Natural killer cell (primary cell): ENCODE results near the gene UGT1A3. TPM values are rescaled to one million over a fixed set of nuclear protein-coding genes. Genes with fewer than 3 reads are reported as not detected.

Source experiments
- ATAC-seq, 3 donors: fragments of 150-1000 bp in 2 of 3; fragments of 200-7000 bp in 1 of 3; cut with Tn5 transposase; 1 replicate in 1 of 3; 2 replicates in 2 of 3; pipeline ENCODE4 v1.10.0; 2021; ENCODE audit warnings: mild to moderate bottlenecking in 2 of 3, moderate library complexity in 2 of 3
- DNase-seq, 2 donors: peaks; one replicate each; pipeline versions ENCODE4 v3.0.0 to v3.0.0-alpha.2; 2013 to 2021; ENCODE audit warnings: mixed read lengths in 1 of 2
- H3K27ac ChIP-seq: one replicate; pipeline ENCODE4 v1.5.1; 2013; ENCODE audit warnings: mild to moderate bottlenecking, low read length
- H3K27me3 ChIP-seq: one replicate; pipeline ENCODE4 v1.6.1; 2013; ENCODE audit warnings: low read length; ENCODE audit not compliant: control insufficient read depth, insufficient read depth
- H3K36me3 ChIP-seq: one replicate; pipeline ENCODE4 v1.6.1; 2013; ENCODE audit warnings: low read length; ENCODE audit not compliant: control insufficient read depth, insufficient read depth
- H3K4me1 ChIP-seq: one replicate; pipeline ENCODE4 v1.6.1; 2013; ENCODE audit warnings: low read length; ENCODE audit not compliant: control insufficient read depth, insufficient read depth
- H3K4me3 ChIP-seq: one replicate; pipeline ENCODE4 v1.5.1; 2013; ENCODE audit warnings: low read length
- H3K9me3 ChIP-seq: one replicate; pipeline ENCODE4 v1.6.1; 2013; ENCODE audit warnings: low read length; ENCODE audit not compliant: control insufficient read depth, insufficient read depth
- H3K27ac Mint-ChIP-seq, 2 donors: one replicate each; pipeline ENCODE4 v1.8.0; 2022; ENCODE audit warnings: mild to moderate bottlenecking in 2 of 2, mixed read lengths in 2 of 2, moderate library complexity in 1 of 2
- H3K27me3 Mint-ChIP-seq, 2 donors: one replicate each; pipeline ENCODE4 v1.8.0; 2022; ENCODE audit warnings: low read depth in 2 of 2, mixed read lengths in 2 of 2
- H3K36me3 Mint-ChIP-seq: one replicate; pipeline ENCODE4 v1.8.0; 2022; ENCODE audit warnings: mixed read lengths
- H3K4me1 Mint-ChIP-seq, 2 donors: one replicate each; pipeline ENCODE4 v1.8.0; 2022; ENCODE audit warnings: mixed read lengths in 2 of 2
- H3K4me3 Mint-ChIP-seq: one replicate; pipeline ENCODE4 v1.8.0; 2022; ENCODE audit warnings: mild to moderate bottlenecking, moderate library complexity, mixed read lengths
- H3K9me3 Mint-ChIP-seq, 2 donors: one replicate each; pipeline ENCODE4 v1.8.0; 2022; ENCODE audit warnings: mixed read lengths in 2 of 2
- WGBS: methylation state at CpG from one replicate; pipeline ENCODE4 v1.1.7; 2013; ENCODE audit warnings: missing lambda C conversion rate; ENCODE audit not compliant: insufficient coverage; 5-methylcytosine and 5-hydroxymethylcytosine counted together
- intact Hi-C: fragments of 100-400 bp; cut with micrococcal nuclease; formaldehyde crosslinking; loops from one replicate; pipeline ENCODE4 v1.14.2; 2022
- total RNA-seq, 4 donors: library from RNA; stranded (reverse); fragments of 120-200 nt in 1 of 4; gene quantifications; one replicate each; pipeline versions ENCODE4 v1.2.3 to v1.2.4, GENCODE V29; 2013 to 2022
- TF ChIP-seq, protein P1 (sequence below): fragments of 200-600 bp; IDR thresholded peaks from one replicate; pipeline ENCODE4 v1.8.0; 2022; ENCODE audit warnings: antibody characterized with exemption

UGT1A3 gene
- total RNA-seq, 3 donors from 2014 or later (not counting 1 experiment from before 2014, with no cell fraction given): not detected

GRCh38 chr2:233815861-233816260 lies 87.0 kb downstream of the UGT1A3 start:
- TF ChIP-seq, protein P1, sequence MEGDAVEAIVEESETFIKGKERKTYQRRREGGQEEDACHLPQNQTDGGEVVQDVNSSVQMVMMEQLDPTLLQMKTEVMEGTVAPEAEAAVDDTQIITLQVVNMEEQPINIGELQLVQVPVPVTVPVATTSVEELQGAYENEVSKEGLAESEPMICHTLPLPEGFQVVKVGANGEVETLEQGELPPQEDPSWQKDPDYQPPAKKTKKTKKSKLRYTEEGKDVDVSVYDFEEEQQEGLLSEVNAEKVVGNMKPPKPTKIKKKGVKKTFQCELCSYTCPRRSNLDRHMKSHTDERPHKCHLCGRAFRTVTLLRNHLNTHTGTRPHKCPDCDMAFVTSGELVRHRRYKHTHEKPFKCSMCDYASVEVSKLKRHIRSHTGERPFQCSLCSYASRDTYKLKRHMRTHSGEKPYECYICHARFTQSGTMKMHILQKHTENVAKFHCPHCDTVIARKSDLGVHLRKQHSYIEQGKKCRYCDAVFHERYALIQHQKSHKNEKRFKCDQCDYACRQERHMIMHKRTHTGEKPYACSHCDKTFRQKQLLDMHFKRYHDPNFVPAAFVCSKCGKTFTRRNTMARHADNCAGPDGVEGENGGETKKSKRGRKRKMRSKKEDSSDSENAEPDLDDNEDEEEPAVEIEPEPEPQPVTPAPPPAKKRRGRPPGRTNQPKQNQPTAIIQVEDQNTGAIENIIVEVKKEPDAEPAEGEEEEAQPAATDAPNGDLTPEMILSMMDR: no peak
- intact Hi-C loops: no loop called here
- H3K4me1 Mint-ChIP-seq: peaks cover 0 to 5% of the 10 kb centered on the region in 2 donors

DNA sequence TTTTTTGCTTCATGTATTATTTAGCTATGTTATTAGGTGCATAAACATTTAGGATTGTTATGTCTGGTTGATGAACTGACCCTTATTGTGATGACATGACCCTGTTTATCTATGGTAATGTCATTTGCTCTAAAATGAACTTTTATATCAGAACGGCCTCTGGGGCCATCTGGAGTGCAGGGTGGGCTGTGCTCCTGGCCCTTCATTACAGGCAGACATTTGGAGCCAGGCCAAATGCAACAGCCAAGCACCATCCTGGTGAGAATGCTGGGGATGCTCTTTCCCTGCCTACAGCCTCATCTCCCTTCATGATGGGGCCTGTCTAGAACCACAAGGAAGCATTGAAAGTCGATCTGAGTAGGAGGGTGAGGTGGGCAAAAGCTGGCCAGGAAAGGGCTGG lies 87.5 kb downstream of the UGT1A3 start:
- no peak overlapping the region for H3K27ac ChIP-seq
- H3K4me3 Mint-ChIP-seq: no peak overlapping the region
- no peaks in the 10 kb centered on the region for H3K36me3 ChIP-seq
- 87% methylated on average over 2 of the region's 2 CpGs for WGBS
- H3K27ac Mint-ChIP-seq: no peak overlapping the region
- no peaks in the 10 kb centered on the region for H3K9me3 Mint-ChIP-seq
- no peaks in the 10 kb centered on the region for H3K36me3 Mint-ChIP-seq
- peaks cover 0 to 5% of the 10 kb centered on the region in 2 donors for H3K4me1 Mint-ChIP-seq
- no peaks in the 10 kb centered on the region for H3K9me3 ChIP-seq
- H3K4me3 ChIP-seq: no peak overlapping the region
- no peaks in the 10 kb centered on the region for H3K27me3 ChIP-seq
- peaks cover 11 to 21% of the 10 kb centered on the region in 2 donors for H3K27me3 Mint-ChIP-seq
- DNase-seq: no peak
- intact Hi-C loops: no loop called here
- H3K4me1 ChIP-seq: no peaks in the 10 kb centered on the region
- ATAC-seq: no peak
- TF ChIP-seq, protein P1: no peak

More at GRCh38 chr2:233815861-233816260, 87.0 kb downstream of the UGT1A3 start:
- WGBS: 100% methylated on average over 1 of the region's 6 CpGs
- Mint-ChIP-seq H3K4me3 (no peak overlapping the region), H3K36me3 (no peaks in the 10 kb centered on the region), H3K27me3 (peaks cover 11 to 21% of the 10 kb centered on the region in 2 donors), H3K9me3 (no peaks in the 10 kb centered on the region), H3K27ac (no peak overlapping the region)
- H3K27me3 ChIP-seq: no peaks in the 10 kb centered on the region
- no peak overlapping the region for H3K4me3 ChIP-seq
- no peaks in the 10 kb centered on the region for H3K36me3 ChIP-seq
- no peaks in the 10 kb centered on the region for H3K4me1 ChIP-seq
- no peak overlapping the region for H3K27ac ChIP-seq
- DNase-seq (no peak), ATAC-seq (no peak)
- H3K9me3 ChIP-seq: no peaks in the 10 kb centered on the region

- H3K27ac ChIP-seq: no peak overlapping the region
- peaks cover 11 to 21% of the 10 kb centered on the region in 2 donors for H3K27me3 Mint-ChIP-seq
- DNase-seq: no peak
- intact Hi-C loops: no loop called here
- no peak overlapping the region for H3K4me3 ChIP-seq
- H3K4me1 ChIP-seq: no peaks in the 10 kb centered on the region
- no peaks in the 10 kb centered on the region for H3K36me3 Mint-ChIP-seq
- 68% methylated on average over 4 of the region's 4 CpGs for WGBS
- ATAC-seq: no peak
- H3K27ac Mint-ChIP-seq: no peak overlapping the region
- no peak overlapping the region for H3K4me3 Mint-ChIP-seq
- TF ChIP-seq, protein P1: no peak
- H3K27me3 ChIP-seq: no peaks in the 10 kb centered on the region
- no peaks in the 10 kb centered on the region for H3K9me3 Mint-ChIP-seq
- no peaks in the 10 kb centered on the region for H3K36me3 ChIP-seq
- no peaks in the 10 kb centered on the region for H3K9me3 ChIP-seq
- H3K4me1 Mint-ChIP-seq: peaks cover 0 to 5% of the 10 kb centered on the region in 2 donors
These were observed 87.9 kb downstream of the UGT1A3 start for GRCh38 chr2:233816771-233817170.

- H3K27me3 Mint-ChIP-seq: peaks cover 11 to 21% of the 10 kb centered on the region in 2 donors
- 80% methylated on average over 3 of the region's 3 CpGs for WGBS
- no peaks in the 10 kb centered on the region for H3K9me3 Mint-ChIP-seq
- no peak overlapping the region for H3K27ac Mint-ChIP-seq
- no peak overlapping the region for H3K4me3 Mint-ChIP-seq
- Histone ChIP-seq H3K4me1 (no peaks in the 10 kb centered on the region), H3K27me3 (no peaks in the 10 kb centered on the region), H3K27ac (no peak overlapping the region), H3K36me3 (no peaks in the 10 kb centered on the region), H3K9me3 (no peaks in the 10 kb centered on the region), H3K4me3 (no peak overlapping the region)
- TF ChIP-seq, protein P1: no peak
- peaks cover 0 to 5% of the 10 kb centered on the region in 2 donors for H3K4me1 Mint-ChIP-seq
- intact Hi-C loops: no loop called here
- DNase-seq (no peak), ATAC-seq (no peak)
- no peaks in the 10 kb centered on the region for H3K36me3 Mint-ChIP-seq
These were observed 88.6 kb downstream of the UGT1A3 start for GRCh38 chr2:233817361-233817911.
